ENCODE measurements around the gene CAMK4. TPM values are rescaled to one million over a fixed set of nuclear protein-coding genes. Genes with fewer than 3 reads are reported as not detected.

The CAMK4 gene
- polyA plus RNA-seq, 1 donor from 2014 or later: 16.6 TPM

GRCh38 chr5:111383288-111383970, 159.2 kb downstream of the CAMK4 start:
- H3K9ac ChIP-seq (ENCODE audit: low read length): no peak overlapping the region
- no peaks in the 10 kb centered on the region for H3K79me2 ChIP-seq (replicated peaks; ENCODE audit: insufficient read depth, low read length)
- no peak overlapping the region for H2AFZ ChIP-seq (ENCODE audit: low read depth, low read length)
- H3K4me3 ChIP-seq (ENCODE audit: low read length): no peak overlapping the region
- no peaks in the 10 kb centered on the region for H3K9me2 ChIP-seq (ENCODE audit: insufficient read depth, low read length)
- H3K9me3 ChIP-seq (ENCODE audit: low read length): no peaks in the 10 kb centered on the region
- no peaks in the 10 kb centered on the region for H3K36me3 ChIP-seq (ENCODE audit: insufficient read depth, low read length)
- no peak overlapping the region for H3K4me2 ChIP-seq (ENCODE audit: low read length)
- no peak overlapping the region for H3K27ac ChIP-seq (ENCODE audit: low read length)
- no peaks in the 10 kb centered on the region for H4K20me1 ChIP-seq (ENCODE audit: insufficient read depth)
- TF ChIP-seq EP300 (conservative IDR thresholded peaks at IDR 0.05; ENCODE audit: poor library complexity, severe bottlenecking) (no peak), TAF1 (IDR thresholded peaks at IDR 0.05; ENCODE audit: low read depth) (no peak), EZH2 (IDR thresholded peaks at IDR 0.05; ENCODE audit: borderline replicate concordance, insufficient read depth, low read length, poor library complexity, severe bottlenecking) (no peak), SMC3 (conservative IDR thresholded peaks at IDR 0.05; ENCODE audit: poor library complexity) (no peak), POLR2AphosphoS5 (IDR thresholded peaks at IDR 0.05) (no peak), MXI1 (conservative IDR thresholded peaks at IDR 0.05; ENCODE audit: poor library complexity, severe bottlenecking) (no peak), REST (IDR thresholded peaks at IDR 0.05; ENCODE audit: borderline replicate concordance) (no peak), RAD21 (conservative IDR thresholded peaks at IDR 0.05) (no peak), CTCF (IDR thresholded peaks at IDR 0.05; ENCODE audit: poor library complexity, severe bottlenecking) (no peak)
- no peaks in the 10 kb centered on the region for H3F3A ChIP-seq (ENCODE audit: insufficient read depth, low read length, poor library complexity, severe bottlenecking)
- no peaks in the 10 kb centered on the region for H3K27me3 ChIP-seq (ENCODE audit: insufficient read depth, low read depth, low read length)

- Histone ChIP-seq H3K9ac (ENCODE audit: low read length) (no peak overlapping the region), H3K9me3 (ENCODE audit: low read length) (no peaks in the 10 kb centered on the region), H3K9me2 (ENCODE audit: insufficient read depth, low read length) (no peaks in the 10 kb centered on the region), H3K27ac (ENCODE audit: low read length) (no peak overlapping the region), H3K4me2 (ENCODE audit: low read length) (no peak overlapping the region), H2AFZ (ENCODE audit: low read depth, low read length) (no peak overlapping the region), H3K4me3 (ENCODE audit: low read length) (no peak overlapping the region), H4K20me1 (ENCODE audit: insufficient read depth) (no peaks in the 10 kb centered on the region), H3K36me3 (ENCODE audit: insufficient read depth, low read length) (no peaks in the 10 kb centered on the region), H3F3A (ENCODE audit: insufficient read depth, low read length, poor library complexity, severe bottlenecking) (no peaks in the 10 kb centered on the region), H3K27me3 (ENCODE audit: insufficient read depth, low read depth, low read length) (no peaks in the 10 kb centered on the region), H3K79me2 (replicated peaks; ENCODE audit: insufficient read depth, low read length) (no peaks in the 10 kb centered on the region)
- TF ChIP-seq TAF1 (IDR thresholded peaks at IDR 0.05; ENCODE audit: low read depth): no peak
These were observed 160.0 kb downstream of the CAMK4 start for GRCh38 chr5:111384220-111384619.

Measured in neural cell (in vitro differentiated cells).